HG02840 (cell line): ENCODE data around the gene PTPRZ1.

Experiments used
- ATAC-seq: cut with Tn5 transposase; IDR thresholded peaks from one replicate; pipeline ENCODE4 v1.9.1; 2021; ENCODE audit warnings: mild to moderate bottlenecking, moderate library complexity, moderate number of reproducible peaks; ENCODE audit not compliant: unreplicated experiment, low FRiP score

The PTPRZ1 gene

GRCh38 chr7:121945480-121946236 lies 72.7 kb downstream of the PTPRZ1 start:
- no peak for ATAC-seq

- ATAC-seq: no peak
Measured at GRCh38 chr7:121953164-121953563, 80.2 kb downstream of the PTPRZ1 start.

GRCh38 chr7:121953601-121954000 lies 80.6 kb downstream of the PTPRZ1 start:
- ATAC-seq: no peak

GRCh38 chr7:121954803-121955202 lies 81.8 kb downstream of the PTPRZ1 start:
- ATAC-seq: no peak

- no peak for ATAC-seq
Measured at GRCh38 chr7:121957626-121958025, 84.7 kb downstream of the PTPRZ1 start.

- ATAC-seq: no peak
Measured at GRCh38 chr7:121960678-121961077, 87.7 kb downstream of the PTPRZ1 start.

GRCh38 chr7:121961089-121961867 lies 88.3 kb downstream of the PTPRZ1 start:
- no peak for ATAC-seq

- no peak for ATAC-seq
Measured at GRCh38 chr7:121966276-121966934, 93.4 kb downstream of the PTPRZ1 start.

- no peak for ATAC-seq
Measured at GRCh38 chr7:121966935-121967332, 94.0 kb downstream of the PTPRZ1 start.

- ATAC-seq: no peak
Measured at GRCh38 chr7:121985476-121986030, 112.6 kb downstream of the PTPRZ1 start.

- no peak for ATAC-seq
Measured at GRCh38 chr7:121992068-121992467, 119.1 kb downstream of the PTPRZ1 start.

- peak; percentile 95 for ATAC-seq
Measured at GRCh38 chr7:121994625-121995410, 121.9 kb downstream of the PTPRZ1 start.

GRCh38 chr7:122006687-122007086 lies 133.7 kb downstream of the PTPRZ1 start:
- ATAC-seq: no peak

GRCh38 chr7:122010116-122010515 lies 137.2 kb downstream of the PTPRZ1 start:
- no peak for ATAC-seq

GRCh38 chr7:122013065-122013464 lies 140.1 kb downstream of the PTPRZ1 start:
- no peak for ATAC-seq

- ATAC-seq: no peak
Measured at GRCh38 chr7:122013630-122014029, 140.7 kb downstream of the PTPRZ1 start.

- no peak for ATAC-seq
Measured at GRCh38 chr7:122014697-122015096, 141.7 kb downstream of the PTPRZ1 start.

GRCh38 chr7:122018032-122018431 lies 145.1 kb downstream of the PTPRZ1 start:
- ATAC-seq: no peak

GRCh38 chr7:122027058-122027457 lies 154.1 kb downstream of the PTPRZ1 start:
- no peak for ATAC-seq

GRCh38 chr7:122033641-122034040 lies 160.7 kb downstream of the PTPRZ1 start:
- ATAC-seq: no peak
